GM12873 (cell line): ENCODE data around the gene ACOXL.

Experiments
- CTCF ChIP-seq: IDR thresholded peaks from 2 replicates; pipeline ENCODE4 v1.5.1; 2012; ENCODE audit warnings: low read depth, mild to moderate bottlenecking, moderate library complexity, low read length, control low read depth; ENCODE audit not compliant: insufficient read depth; ENCODE audit errors: missing control alignments

ACOXL gene

GRCh38 chr2:111028720-111029119 is 296.3 kb downstream of the ACOXL start:
- peak; percentile 25 for TF ChIP-seq CTCF

- TF ChIP-seq CTCF: no peak
Observed at GRCh38 chr2:111029181-111029927, 297.0 kb downstream of the ACOXL start.

- TF ChIP-seq CTCF: no peak
Observed at GRCh38 chr2:111030260-111030891, 298.0 kb downstream of the ACOXL start.

- TF ChIP-seq CTCF: no peak
Observed at GRCh38 chr2:111030945-111031344, 298.6 kb downstream of the ACOXL start.

- no peak for TF ChIP-seq CTCF
Observed at GRCh38 chr2:111031546-111032478, 299.4 kb downstream of the ACOXL start.

GRCh38 chr2:111032721-111033429 is 300.5 kb downstream of the ACOXL start:
- no peak for TF ChIP-seq CTCF
